Stimulated activated CD8-positive, alpha-beta memory T cell treated with anti-CD3 and anti-CD28 coated beads, Interleukin-4, amount 100 ng/mL, for 24 hours (primary cell): ENCODE results near the gene HIVEP3.

Experiments
- DNase-seq: peaks from one replicate; pipeline ENCODE4 v3.0.0-alpha.2; 2020; ENCODE audit warnings: low read depth

The HIVEP3 gene

DNA sequence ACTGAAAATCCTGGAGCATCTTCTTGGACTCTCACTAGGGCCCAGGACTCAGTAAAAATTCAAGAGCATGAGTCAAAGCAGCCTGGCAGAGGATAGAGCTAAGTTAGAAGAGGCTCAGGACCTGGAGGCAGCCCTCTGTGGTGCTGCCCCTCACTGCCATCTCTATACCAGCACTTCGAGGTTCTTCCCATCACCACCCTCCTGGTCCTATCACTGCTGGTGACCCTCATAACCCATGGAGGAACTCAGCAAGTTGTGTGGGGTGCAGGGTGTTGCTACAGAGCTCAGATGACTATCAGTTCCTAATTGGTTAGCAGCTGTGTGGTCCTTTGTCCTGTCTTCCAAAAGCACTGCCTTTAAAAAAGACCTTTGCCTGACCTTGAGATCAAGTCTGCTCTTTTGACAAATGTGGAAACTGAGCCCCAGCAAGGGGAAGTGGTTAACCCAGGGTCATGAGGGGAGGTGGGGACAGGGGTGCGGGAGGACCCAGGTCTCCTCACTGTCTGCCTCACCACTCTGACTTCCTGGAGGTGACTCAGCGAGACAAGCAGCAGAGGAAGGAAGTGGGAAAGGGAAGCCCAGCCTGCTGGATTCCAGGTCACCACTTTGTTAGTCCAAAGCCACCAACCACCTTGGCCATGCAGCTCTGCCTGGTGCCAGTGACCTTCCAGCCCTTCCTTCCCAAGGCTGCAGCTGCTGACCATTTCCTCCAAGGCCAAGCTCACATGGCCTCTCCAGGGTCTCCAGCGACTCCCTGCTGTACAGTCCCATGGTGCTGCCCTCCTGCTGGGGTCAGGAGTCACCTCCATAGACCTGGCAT lies 234.8 kb downstream of the HIVEP3 start:
- DNase-seq: no peak

- no peak for DNase-seq
Measured at GRCh38 chr1:41682845-41683625, 235.7 kb downstream of the HIVEP3 start.

DNA sequence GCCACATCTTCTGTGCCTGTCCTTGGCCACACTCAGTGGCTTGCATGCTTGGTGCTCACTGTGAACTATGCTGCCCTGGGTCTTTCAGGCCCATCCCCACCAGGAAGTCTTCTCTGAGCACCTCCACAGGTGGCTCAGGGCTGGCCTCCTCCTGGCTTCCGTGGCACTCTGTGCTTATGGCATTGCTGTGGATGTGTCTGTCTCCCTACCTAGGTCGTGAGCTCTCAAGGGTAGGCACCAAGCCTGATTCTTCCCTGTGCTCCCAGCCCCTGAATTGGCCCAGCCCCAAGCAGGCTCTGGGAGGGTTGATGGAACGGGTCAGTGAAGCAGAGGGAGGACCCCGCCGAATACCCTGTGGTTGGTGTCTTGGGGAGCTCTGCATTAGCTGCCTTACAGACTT lies 236.6 kb downstream of the HIVEP3 start:
- DNase-seq: no peak

DNA sequence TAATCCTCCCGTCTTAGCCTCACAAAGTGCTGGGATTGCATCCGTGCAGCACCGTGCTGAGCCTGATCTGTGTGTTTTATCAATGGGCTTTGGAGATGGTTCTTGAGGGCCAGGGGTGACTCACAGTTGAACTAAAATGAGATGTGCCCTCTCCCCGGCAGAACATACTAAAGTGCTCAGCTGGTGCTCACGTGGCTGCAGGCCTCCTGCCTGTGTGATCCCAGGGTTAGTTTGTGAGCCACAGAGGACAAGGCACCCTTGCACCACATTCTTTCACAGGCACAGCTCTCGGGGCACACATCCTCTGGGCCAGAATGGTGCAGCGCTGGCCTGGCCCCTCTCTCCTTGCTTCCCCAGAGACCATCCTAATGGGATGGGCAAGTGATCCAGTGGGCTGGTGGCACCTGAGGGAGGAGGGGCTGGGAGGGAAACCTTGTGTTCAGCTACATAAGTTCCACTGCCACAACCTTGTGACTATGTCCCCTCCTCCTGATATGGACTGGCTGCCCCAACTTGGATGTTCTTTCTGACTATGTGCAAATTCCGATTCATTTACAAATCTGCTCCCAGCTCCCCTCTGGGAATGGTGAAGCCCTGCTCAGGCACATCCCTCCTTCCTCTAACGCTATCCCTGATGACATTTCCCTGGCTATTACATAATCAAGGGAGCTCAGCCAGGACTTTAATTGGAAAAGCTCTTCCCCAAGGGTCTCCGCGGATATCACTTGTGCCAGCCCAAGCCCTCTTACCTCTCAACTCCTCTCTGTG lies 237.2 kb downstream of the HIVEP3 start:
- no peak for DNase-seq

DNA sequence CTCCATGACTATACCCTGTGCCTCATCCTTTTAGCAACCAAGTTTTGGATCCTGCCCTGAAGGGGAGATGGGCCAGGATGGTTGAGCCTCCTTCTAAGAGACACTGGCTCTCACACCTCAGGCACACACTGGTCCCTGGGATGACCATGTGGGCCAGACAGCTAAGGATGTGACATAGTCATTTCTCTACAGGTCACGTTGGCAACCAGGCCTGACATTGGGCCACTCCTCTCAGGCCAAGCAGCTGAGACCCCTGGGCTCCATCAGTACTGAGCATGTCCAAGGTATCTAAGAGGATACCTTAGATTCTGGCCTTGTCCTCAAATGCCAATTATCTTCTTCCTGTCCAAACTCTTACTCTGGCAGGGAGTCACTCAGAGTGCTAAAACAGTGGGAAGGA lies 238.7 kb downstream of the HIVEP3 start:
- no peak for DNase-seq

- no peak for DNase-seq
Measured at GRCh38 chr1:41679531-41679930, 239.2 kb downstream of the HIVEP3 start.

- no peak for DNase-seq
Measured at GRCh38 chr1:41678111-41678878, 240.4 kb downstream of the HIVEP3 start.

GRCh38 chr1:41677620-41678019 lies 241.1 kb downstream of the HIVEP3 start:
- DNase-seq: no peak

DNA sequence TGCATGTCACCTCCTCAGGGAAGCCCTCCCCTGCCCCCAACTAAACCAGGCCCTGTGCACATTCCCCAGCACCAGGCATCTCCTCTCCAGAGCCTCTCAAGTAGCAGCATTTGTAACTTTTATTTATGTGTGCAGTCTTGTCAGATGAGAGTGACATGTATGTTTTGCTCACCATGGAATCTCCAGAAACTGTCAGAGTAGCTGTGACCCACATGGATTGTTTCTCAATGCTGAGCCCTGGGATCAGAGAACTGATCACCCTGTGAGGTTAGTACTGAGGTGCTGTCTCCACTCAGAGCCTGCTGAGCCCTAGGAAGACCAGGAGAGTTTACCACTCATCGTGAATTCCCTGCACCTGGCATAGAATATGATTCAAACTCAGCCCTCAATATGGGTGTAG lies 243.3 kb downstream of the HIVEP3 start:
- no peak for DNase-seq

GRCh38 chr1:41674522-41674921 lies 244.2 kb downstream of the HIVEP3 start:
- DNase-seq: no peak

GRCh38 chr1:41673806-41674205 lies 244.9 kb downstream of the HIVEP3 start:
- DNase-seq: no peak

DNA sequence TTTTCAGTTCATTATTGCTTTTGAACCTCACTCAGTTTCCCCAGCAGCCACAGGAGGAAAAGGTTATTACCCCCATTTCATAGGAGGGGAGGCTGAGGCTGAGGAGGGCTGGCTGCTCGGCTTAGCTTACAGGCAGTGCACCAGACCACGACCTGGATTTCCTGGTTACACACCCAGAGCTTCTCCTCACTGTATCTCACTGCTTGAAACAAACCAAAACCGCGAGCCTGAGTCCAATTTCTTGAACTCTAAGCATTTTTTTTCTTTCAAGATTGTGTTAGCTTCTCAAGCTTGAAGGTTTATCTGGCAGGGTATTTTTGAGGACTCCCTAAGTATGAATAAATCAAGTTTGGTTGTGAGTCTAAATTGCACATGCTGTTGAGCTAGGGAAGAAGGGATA lies 245.3 kb downstream of the HIVEP3 start:
- DNase-seq: no peak

DNA sequence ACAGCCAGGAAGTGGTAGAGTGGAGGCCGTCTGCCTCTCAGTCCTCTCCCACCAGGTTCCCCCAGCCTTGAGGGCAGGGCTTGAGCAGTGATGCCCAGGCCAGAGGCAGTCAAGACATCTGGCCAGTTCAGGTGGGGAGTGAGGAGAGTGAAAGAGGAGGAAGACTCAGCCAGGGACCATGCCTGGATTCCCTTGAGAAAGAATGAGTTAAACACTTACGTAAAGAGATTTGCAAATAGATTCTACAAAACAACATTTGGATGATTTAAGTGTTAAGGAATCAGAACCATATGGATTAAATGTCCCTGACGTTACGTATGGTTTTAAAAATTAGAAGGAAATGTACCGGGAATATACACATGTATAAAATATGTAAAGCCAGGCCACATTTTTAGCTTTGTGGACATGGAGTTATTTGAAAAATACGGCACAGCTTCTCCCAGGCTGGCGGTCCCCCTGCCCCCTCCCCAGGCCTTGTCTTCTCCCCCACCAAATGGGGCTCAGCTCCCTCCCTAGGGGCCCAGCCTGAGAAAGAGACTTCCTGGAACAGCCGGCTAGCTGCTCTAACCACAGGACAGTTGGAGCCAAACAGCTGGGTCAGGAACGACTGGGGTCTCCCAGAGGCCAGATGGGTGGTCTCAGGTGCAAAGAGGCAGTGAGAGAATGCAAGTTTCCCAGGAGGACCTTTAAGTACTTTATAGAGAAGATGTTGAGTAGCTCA lies 245.9 kb downstream of the HIVEP3 start:
- no peak for DNase-seq

DNA sequence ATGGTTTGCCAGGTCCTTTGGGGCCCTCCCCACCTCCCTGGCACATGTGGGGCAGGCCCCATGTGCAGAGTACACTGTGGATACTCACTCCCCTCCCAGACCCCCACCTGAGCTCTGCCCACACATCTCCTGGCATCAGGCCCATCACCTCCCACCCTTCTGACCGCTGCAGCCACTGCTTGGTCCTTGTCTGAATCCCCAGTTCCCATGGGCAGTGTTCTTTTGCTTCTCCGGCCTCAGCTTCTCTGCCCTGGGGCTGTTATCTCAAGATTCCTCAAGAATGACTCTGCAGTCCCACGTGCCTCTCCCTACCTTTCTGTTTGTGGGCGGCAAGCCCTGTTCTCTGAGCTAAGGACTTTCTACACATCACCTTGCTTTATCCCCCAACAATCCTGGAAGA lies 246.5 kb downstream of the HIVEP3 start:
- DNase-seq: no peak

GRCh38 chr1:41671116-41671755 lies 247.5 kb downstream of the HIVEP3 start:
- DNase-seq: no peak

DNA sequence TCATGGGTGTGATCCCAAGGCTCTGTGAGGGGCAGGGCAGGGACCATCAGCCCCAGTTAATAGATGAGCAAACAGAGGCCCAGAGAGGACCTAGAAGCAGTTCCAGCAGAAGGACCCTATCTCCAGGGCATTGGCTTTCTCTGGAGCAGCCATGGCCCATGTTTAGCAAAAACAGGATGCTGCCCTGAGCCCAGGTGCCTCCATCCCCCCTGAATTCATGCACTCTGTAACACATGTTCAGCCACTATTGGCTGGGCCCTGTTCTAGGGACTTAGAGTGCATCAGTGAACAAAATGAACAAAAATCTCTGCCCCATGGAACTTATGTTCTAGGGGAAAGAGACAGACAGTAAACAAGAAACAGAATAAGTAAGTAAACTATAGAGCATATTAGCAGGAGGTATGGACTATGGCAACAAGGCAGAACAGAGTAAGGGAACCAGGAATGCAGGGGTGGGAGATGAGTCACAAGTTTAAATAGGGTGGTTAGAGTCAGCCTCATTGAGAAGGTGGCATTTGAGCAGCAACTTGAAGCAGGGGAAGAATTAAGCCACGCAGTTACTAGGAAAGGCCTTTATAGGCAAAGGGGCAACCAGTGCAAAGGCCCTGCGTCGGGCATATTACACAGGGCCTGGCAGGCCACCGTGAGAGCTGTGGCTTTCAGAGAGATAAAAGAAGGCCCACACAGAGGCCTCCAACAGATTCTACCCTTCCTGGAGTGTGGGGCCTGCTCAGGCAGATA lies 248.3 kb downstream of the HIVEP3 start:
- DNase-seq: no peak

DNA sequence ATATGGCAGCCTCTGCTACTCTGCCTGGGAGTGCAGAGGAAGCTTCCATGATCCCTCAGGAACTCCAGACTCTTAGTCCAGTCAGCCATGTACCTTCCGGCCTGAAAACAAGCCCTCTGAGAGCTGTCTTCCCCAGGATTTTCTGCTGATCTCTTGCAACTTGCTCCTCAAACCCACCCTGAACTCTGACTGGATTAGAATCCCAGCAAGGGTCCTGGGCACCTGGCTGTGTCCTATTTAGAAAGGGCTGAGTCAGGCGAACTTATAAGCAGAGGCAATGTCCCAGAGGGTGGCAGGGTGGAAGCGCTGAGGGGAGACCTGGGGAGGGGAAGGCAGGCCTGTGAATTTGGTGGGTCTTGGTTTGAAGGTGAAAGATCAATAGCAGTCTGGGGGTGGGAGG lies 249.8 kb downstream of the HIVEP3 start:
- DNase-seq: no peak

GRCh38 chr1:41668054-41668660 lies 250.6 kb downstream of the HIVEP3 start:
- DNase-seq: no peak

GRCh38 chr1:41666981-41667631 lies 251.6 kb downstream of the HIVEP3 start:
- DNase-seq: peak; percentile 52
